Activated CD4-positive, alpha-beta T cell treated with anti-CD3 and anti-CD28 coated beads, Interleukin-2, amount 10 ng/mL, durations not matched to agents 24 days and 14 days (primary cell): ENCODE data around the gene BCKDHB. TPM values are rescaled to one million over a fixed set of nuclear protein-coding genes. Genes with fewer than 3 reads are reported as not detected.

Source experiments
- DNase-seq: peaks from one replicate; pipeline ENCODE4 v3.0.0; 2022
- H3K27ac Mint-ChIP-seq: one replicate; pipeline ENCODE4 v1.8.0; 2022; ENCODE audit warnings: mild to moderate bottlenecking, mixed read lengths
- H3K27me3 Mint-ChIP-seq: one replicate; pipeline ENCODE4 v1.8.0; 2022; ENCODE audit warnings: mixed read lengths
- H3K36me3 Mint-ChIP-seq: one replicate; pipeline ENCODE4 v1.8.0; 2022; ENCODE audit warnings: low read depth, mild to moderate bottlenecking, mixed read lengths
- H3K4me1 Mint-ChIP-seq: one replicate; pipeline ENCODE4 v1.8.0; 2021; ENCODE audit warnings: mixed read lengths
- H3K4me3 Mint-ChIP-seq: one replicate; pipeline ENCODE4 v1.8.0; 2022; ENCODE audit warnings: mild to moderate bottlenecking, moderate library complexity, mixed read lengths
- H3K9me3 Mint-ChIP-seq: one replicate; pipeline ENCODE4 v1.8.0; 2021; ENCODE audit warnings: mixed read lengths
- intact Hi-C: fragments of 100-400 bp; cut with micrococcal nuclease; formaldehyde crosslinking; loops from one replicate; pipeline ENCODE4 v1.15.1; 2023
- total RNA-seq: library from RNA; stranded (reverse); gene quantifications from 2 replicates; pipeline ENCODE4 v1.2.3, GENCODE V29; 2022

BCKDHB gene
- total RNA-seq, 1 donor from 2014 or later = 16.5 TPM

- intact Hi-C loops = loop anchor here (1.0 to 10.0 kb wide), 3 partner anchors 59 to 830 kb away; partner anchors contain the start of gene BCKDHB
- Mint-ChIP-seq H3K27ac (peak overlapping the region; percentile 83), H3K36me3 (peaks cover 2% of the 10 kb centered on the region), H3K27me3 (no peaks in the 10 kb centered on the region), H3K4me3 (peak overlapping the region; percentile 75), H3K4me1 (peaks cover 15% of the 10 kb centered on the region), H3K9me3 (no peaks in the 10 kb centered on the region)
- DNase-seq = peak; percentile 68
Observed at GRCh38 chr6:80165143-80165542, 58.7 kb downstream of the BCKDHB start.

- no peaks in the 10 kb centered on the region for H3K9me3 Mint-ChIP-seq
- no peak for DNase-seq
- H3K4me3 Mint-ChIP-seq = no peak overlapping the region
- H3K4me1 Mint-ChIP-seq = peaks cover 15% of the 10 kb centered on the region
- H3K27ac Mint-ChIP-seq = no peak overlapping the region
- no peaks in the 10 kb centered on the region for H3K27me3 Mint-ChIP-seq
- intact Hi-C loops = loop anchor here (1.0 to 10.0 kb wide), 3 partner anchors 60 to 831 kb away; partner anchors contain the start of gene BCKDHB
- peaks cover 5% of the 10 kb centered on the region for H3K36me3 Mint-ChIP-seq
Observed at GRCh38 chr6:80165819-80166218, 59.3 kb downstream of the BCKDHB start.

DNA sequence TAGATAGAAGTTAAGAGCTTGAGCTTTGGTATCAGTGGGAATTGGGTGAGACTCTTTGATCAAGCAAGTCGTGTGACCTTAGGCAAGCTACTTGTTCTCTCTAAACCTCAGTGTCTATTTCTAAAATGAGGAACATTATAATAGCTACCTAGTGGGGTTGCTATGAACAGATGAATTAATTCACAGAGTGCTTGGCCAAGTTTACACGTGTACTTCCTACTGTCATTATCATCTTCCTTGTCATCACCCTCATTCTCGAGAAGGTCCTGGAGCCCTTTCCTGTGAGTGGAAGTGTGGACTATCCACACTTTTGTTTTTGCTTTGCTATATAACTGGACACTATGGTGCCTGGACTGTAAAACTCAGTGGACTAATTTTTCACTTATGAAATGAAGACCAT lies 64.0 kb downstream of the BCKDHB start:
- H3K4me1 Mint-ChIP-seq = peaks cover 6% of the 10 kb centered on the region
- no peak overlapping the region for H3K27ac Mint-ChIP-seq
- H3K4me3 Mint-ChIP-seq = no peak overlapping the region
- no peaks in the 10 kb centered on the region for H3K27me3 Mint-ChIP-seq
- no peak for DNase-seq
- intact Hi-C loops = no loop called here
- no peaks in the 10 kb centered on the region for H3K9me3 Mint-ChIP-seq
- H3K36me3 Mint-ChIP-seq = peaks cover 7% of the 10 kb centered on the region

DNA sequence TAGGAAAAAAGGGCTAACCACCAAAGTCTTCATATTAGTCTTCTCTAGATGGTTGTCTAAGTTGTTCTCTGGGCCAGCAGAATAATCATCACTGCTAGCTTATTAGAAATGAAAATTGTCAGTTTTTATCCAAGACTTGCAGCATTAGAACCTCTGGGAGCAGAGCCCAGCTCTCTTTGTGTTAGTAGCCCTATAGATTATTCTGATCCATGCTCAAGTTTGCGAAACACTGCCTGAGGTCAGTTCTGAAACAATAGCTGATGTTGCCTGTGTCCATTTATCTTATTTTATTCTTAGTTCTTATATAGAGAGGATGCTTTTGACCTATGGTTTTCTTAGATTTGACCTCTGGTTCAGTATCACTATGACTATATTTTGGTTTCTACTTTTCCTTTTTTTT lies 66.9 kb downstream of the BCKDHB start:
- no peak overlapping the region for H3K4me3 Mint-ChIP-seq
- H3K9me3 Mint-ChIP-seq = no peaks in the 10 kb centered on the region
- intact Hi-C loops = no loop called here
- no peak for DNase-seq
- H3K4me1 Mint-ChIP-seq = no peaks in the 10 kb centered on the region
- H3K27me3 Mint-ChIP-seq = no peaks in the 10 kb centered on the region
- H3K36me3 Mint-ChIP-seq = peaks cover 5% of the 10 kb centered on the region
- no peak overlapping the region for H3K27ac Mint-ChIP-seq

DNA sequence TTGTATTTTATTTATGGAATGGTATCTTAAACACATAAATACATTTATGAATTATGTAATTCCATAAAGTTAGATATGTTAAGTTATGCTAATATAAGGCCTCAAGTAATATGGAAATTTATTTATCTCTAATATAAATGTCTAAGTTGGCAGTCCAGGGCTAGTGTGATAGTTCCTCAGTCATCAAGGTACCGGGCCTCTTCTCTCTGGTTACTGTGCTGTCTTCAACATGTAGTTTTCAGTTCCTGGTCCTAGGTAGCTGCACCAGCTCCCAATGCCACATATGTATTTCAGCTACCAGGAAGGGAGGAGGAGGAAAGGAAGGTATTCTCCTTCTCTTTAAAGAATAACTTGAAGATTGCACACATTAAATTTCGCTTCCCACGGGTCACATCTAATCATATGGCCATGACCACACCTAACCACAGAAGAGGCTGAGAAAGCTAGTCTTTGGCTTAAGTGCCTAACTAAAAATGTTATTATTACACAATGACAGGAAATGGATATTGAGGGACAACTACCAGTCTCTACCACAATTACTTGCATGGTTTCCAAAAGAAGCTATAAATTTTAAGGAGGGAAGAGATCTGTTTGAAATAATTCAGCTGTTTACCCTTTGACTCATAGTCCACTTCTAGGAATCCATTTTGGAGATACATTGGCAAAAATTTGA lies 68.6 kb downstream of the BCKDHB start:
- Mint-ChIP-seq H3K9me3 (no peaks in the 10 kb centered on the region), H3K4me3 (no peak overlapping the region), H3K36me3 (peaks cover 5% of the 10 kb centered on the region), H3K4me1 (no peaks in the 10 kb centered on the region), H3K27me3 (no peaks in the 10 kb centered on the region), H3K27ac (no peak overlapping the region)
- DNase-seq = no peak
- intact Hi-C loops = no loop called here

DNA sequence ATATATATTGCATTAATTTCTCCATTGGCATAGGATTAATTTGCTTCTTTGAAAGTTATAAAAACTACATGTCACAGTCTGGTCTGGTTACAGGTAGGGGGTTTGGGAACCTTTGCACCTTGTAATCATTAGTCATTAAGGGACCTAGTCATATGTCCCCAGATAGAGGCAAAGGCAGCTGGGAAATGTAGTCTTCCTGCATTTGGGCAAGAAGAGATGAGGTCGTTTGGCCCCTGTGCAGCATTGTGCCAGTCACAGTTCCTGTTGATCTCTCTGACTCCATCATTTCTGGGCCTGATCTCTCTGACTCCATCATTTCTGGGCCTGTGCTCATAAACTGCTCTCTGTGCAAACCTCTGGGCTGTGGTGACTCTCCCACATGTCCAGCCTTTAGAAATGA lies 73.2 kb downstream of the BCKDHB start:
- Mint-ChIP-seq H3K4me3 (no peak overlapping the region), H3K9me3 (peaks cover under 1% of the 10 kb centered on the region), H3K27ac (no peak overlapping the region), H3K36me3 (no peaks in the 10 kb centered on the region), H3K27me3 (no peaks in the 10 kb centered on the region), H3K4me1 (no peaks in the 10 kb centered on the region)
- intact Hi-C loops = no loop called here
- DNase-seq = no peak

DNA sequence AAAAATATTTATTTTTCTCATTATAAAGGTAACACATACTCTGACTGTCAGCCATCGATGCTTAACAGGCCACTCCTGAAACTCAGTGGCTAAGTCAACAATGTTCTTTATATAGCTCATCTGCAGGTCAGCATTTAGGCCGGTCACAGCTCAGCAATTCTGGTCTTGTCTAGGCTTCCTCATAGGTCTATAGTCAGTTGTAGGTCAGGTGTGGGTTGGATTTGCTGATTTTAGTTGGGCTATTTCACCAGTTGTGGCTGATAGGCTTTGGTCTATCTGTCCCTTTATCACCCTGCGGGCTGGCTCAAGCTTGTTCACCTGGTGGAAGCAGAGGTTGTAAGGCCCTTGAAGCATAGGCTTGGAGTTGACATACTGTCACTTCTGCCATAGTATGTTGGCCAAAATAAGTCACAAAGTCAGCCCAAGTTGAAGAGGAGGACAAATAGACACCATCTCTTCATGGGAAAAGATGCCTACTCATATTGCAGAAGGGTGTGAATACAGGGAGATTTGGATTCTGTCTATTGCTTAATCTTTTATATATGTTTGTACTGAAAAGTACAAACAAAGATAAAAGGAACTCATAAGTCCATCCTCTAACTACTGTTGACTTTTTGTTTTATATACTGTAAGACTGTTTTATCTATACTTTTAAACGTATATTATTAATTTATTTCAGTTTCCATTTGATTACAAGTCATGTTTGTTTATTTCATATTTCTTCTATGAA lies 75.0 kb downstream of the BCKDHB start:
- H3K27me3 Mint-ChIP-seq = no peaks in the 10 kb centered on the region
- no peaks in the 10 kb centered on the region for H3K36me3 Mint-ChIP-seq
- no peak overlapping the region for H3K27ac Mint-ChIP-seq
- DNase-seq = no peak
- H3K4me3 Mint-ChIP-seq = no peak overlapping the region
- intact Hi-C loops = no loop called here
- no peaks in the 10 kb centered on the region for H3K4me1 Mint-ChIP-seq
- peaks cover 11% of the 10 kb centered on the region for H3K9me3 Mint-ChIP-seq

DNA sequence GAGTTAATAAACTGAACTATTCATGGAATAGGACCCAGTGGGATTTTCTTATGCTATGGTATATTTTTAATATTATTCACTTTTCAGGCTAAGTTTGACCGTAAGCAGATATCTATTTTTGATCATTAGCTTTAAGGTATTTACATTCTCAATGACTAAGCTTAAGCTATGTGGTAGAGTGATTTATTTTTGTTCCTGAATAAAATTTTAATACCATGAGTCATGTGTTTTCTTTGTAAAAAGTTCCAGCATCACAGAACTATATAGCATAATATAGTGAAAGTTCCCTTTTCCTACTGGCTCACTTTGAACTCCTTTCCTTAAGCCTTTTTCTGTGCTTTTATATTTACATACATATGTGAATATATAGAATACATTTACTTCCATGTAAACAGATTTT lies 75.8 kb downstream of the BCKDHB start:
- H3K27me3 Mint-ChIP-seq = no peaks in the 10 kb centered on the region
- no peak for DNase-seq
- H3K36me3 Mint-ChIP-seq = no peaks in the 10 kb centered on the region
- H3K4me1 Mint-ChIP-seq = no peaks in the 10 kb centered on the region
- intact Hi-C loops = no loop called here
- H3K9me3 Mint-ChIP-seq = peaks cover 11% of the 10 kb centered on the region
- no peak overlapping the region for H3K27ac Mint-ChIP-seq
- H3K4me3 Mint-ChIP-seq = no peak overlapping the region

- H3K4me1 Mint-ChIP-seq = no peaks in the 10 kb centered on the region
- no peak overlapping the region for H3K4me3 Mint-ChIP-seq
- H3K27ac Mint-ChIP-seq = no peak overlapping the region
- peaks cover 11% of the 10 kb centered on the region for H3K9me3 Mint-ChIP-seq
- intact Hi-C loops = no loop called here
- no peaks in the 10 kb centered on the region for H3K36me3 Mint-ChIP-seq
- no peak for DNase-seq
- no peaks in the 10 kb centered on the region for H3K27me3 Mint-ChIP-seq
Observed at GRCh38 chr6:80183019-80183795, 76.7 kb downstream of the BCKDHB start.

DNA sequence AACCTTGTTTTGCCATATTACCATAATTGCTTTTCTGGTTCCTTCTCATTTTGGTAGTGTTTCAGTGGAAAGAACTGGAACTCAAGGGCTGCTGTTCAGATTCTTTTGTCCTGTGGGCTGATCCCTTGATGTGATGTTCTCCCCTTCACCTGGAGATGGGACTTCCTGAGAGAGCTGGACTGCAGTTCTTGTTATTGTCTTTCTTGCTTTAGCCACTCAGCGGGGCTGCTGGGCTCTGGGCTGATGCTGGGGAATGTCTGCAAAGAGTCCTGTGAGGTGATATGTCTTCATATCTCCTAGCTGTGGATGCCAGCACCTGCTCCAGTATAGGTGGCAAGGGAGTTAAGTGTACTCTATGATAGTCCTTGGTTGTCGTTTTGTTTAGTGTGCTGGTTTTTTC lies 79.0 kb downstream of the BCKDHB start:
- DNase-seq = no peak
- H3K4me1 Mint-ChIP-seq = no peaks in the 10 kb centered on the region
- intact Hi-C loops = no loop called here
- no peaks in the 10 kb centered on the region for H3K36me3 Mint-ChIP-seq
- H3K9me3 Mint-ChIP-seq = peaks cover 11% of the 10 kb centered on the region
- no peak overlapping the region for H3K4me3 Mint-ChIP-seq
- no peaks in the 10 kb centered on the region for H3K27me3 Mint-ChIP-seq
- no peak overlapping the region for H3K27ac Mint-ChIP-seq

GRCh38 chr6:80186082-80186481 lies 79.6 kb downstream of the BCKDHB start:
- Mint-ChIP-seq H3K27me3 (no peaks in the 10 kb centered on the region), H3K4me1 (no peaks in the 10 kb centered on the region), H3K9me3 (peaks cover 11% of the 10 kb centered on the region), H3K4me3 (no peak overlapping the region), H3K36me3 (no peaks in the 10 kb centered on the region), H3K27ac (no peak overlapping the region)
- no peak for DNase-seq
- intact Hi-C loops = no loop called here

GRCh38 chr6:80196906-80197305 lies 90.4 kb downstream of the BCKDHB start:
- intact Hi-C loops = no loop called here
- no peaks in the 10 kb centered on the region for H3K36me3 Mint-ChIP-seq
- DNase-seq = no peak
- H3K27me3 Mint-ChIP-seq = no peaks in the 10 kb centered on the region
- H3K4me1 Mint-ChIP-seq = no peaks in the 10 kb centered on the region
- H3K9me3 Mint-ChIP-seq = no peaks in the 10 kb centered on the region
- no peak overlapping the region for H3K27ac Mint-ChIP-seq
- no peak overlapping the region for H3K4me3 Mint-ChIP-seq

DNA sequence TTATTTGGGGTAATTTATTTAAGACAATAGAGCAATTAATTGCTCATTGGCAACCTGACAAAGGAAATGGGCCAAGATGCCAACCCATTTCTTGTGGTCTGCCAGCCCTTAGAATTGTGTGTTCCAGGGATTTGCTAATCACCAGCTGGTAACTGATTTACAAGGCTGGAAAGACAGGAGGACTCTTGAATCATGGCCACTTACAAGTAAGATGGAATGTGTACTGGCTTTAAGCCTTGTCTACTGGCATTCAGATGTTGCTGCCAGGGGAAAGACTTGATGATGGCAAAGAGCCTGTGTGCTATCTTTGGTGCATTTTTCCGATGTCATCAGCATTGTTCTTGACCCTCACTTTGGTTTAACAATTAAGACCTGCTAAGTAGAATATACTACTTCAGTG lies 91.0 kb downstream of the BCKDHB start:
- no peaks in the 10 kb centered on the region for H3K36me3 Mint-ChIP-seq
- no peaks in the 10 kb centered on the region for H3K9me3 Mint-ChIP-seq
- H3K27me3 Mint-ChIP-seq = no peaks in the 10 kb centered on the region
- no peak overlapping the region for H3K27ac Mint-ChIP-seq
- no peak for DNase-seq
- intact Hi-C loops = no loop called here
- no peak overlapping the region for H3K4me3 Mint-ChIP-seq
- no peaks in the 10 kb centered on the region for H3K4me1 Mint-ChIP-seq

DNA sequence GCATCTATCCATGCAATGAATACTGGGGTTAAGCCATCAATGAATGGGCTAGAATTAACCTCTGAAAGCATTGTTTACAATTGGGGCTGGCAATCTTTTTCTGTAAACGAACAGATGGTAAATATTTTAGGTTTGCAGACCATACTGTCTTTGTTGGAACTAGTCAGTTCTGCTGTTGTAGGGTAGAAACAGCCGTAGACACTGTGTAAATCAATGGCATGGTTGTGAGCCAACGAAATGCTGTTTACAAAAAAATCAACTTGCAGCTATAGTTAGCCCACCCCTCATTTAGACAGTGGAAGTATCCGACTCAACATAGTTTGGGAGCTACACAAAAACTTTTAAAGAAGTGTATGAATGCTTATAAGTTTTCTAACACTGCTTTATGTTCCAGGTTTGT lies 91.5 kb downstream of the BCKDHB start:
- Mint-ChIP-seq H3K4me1 (no peaks in the 10 kb centered on the region), H3K27me3 (no peaks in the 10 kb centered on the region), H3K36me3 (no peaks in the 10 kb centered on the region), H3K4me3 (no peak overlapping the region), H3K9me3 (no peaks in the 10 kb centered on the region), H3K27ac (no peak overlapping the region)
- intact Hi-C loops = no loop called here
- DNase-seq = no peak
